ENCODE data around the gene UAP1. TPM values are rescaled to one million over a fixed set of nuclear protein-coding genes. Genes with fewer than 3 reads are reported as not detected.

The UAP1 gene
- polyA plus RNA-seq, 1 of the 3 experiments (the other 2 are of a cell fraction) = 32.3 TPM

DNA sequence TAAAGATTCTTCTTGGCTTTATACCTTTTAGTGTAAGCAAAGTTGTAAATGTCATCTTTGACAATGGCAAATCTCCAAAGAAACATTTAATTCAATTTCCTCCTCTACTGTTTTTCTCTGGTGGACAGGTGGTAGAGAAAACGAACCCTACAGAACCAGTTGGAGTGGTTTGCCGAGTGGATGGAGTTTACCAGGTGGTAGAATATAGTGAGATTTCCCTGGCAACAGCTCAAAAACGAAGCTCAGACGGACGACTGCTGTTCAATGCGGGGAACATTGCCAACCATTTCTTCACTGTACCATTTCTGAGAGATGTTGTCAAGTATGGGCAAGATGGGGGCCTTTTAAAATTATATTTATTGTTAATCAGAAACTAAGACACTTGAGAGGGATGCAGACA is 25.8 kb downstream of the UAP1 start:
- no peak overlapping the region for H2AFZ ChIP-seq (ENCODE audit: low read depth)
- ChIA-PET POLR2A (no interaction called here), CTCF (no interaction called here)
- H3K27me3 ChIP-seq (ENCODE audit: insufficient read depth) = no peaks in the 10 kb centered on the region
- no peaks in the 10 kb centered on the region for H3K9me3 ChIP-seq
- H3K4me3 ChIP-seq (ENCODE audit: low read depth in 2 of 2, low read length in 1 of 2) = no peak overlapping the region
- H3K9ac ChIP-seq = no peak overlapping the region
- H4K20me1 ChIP-seq (ENCODE audit: insufficient read depth) = no peaks in the 10 kb centered on the region
- 85% methylated on average over 6 of the region's 6 CpGs for WGBS (ENCODE audit: low lambda C conversion rate)
- H3K36me3 ChIP-seq (replicated peaks in 1 of 2; ENCODE audit: control insufficient read depth in 1 of 2, insufficient read depth in 2 of 2, low read length in 1 of 2) = peaks cover 42 to 86% of the 10 kb centered on the region in 2 experiments
- peaks cover 12% of the 10 kb centered on the region for H3F3A ChIP-seq (replicated peaks; ENCODE audit: insufficient read depth)
- no peaks in the 10 kb centered on the region for H3K9me2 ChIP-seq
- H3K4me1 ChIP-seq (ENCODE audit: control insufficient read depth in 1 of 2, insufficient read depth in 2 of 2, low read depth in 1 of 2, low read length in 1 of 2) = 0 out of 4 replicates have a peak, but pooled peaks cover 0 to 4% of the 10 kb centered on the region in 2 experiments
- H3K79me2 ChIP-seq (ENCODE audit: insufficient read depth) = peaks cover 40% of the 10 kb centered on the region; the same call in 1 of the 2 replicates
- no peak overlapping the region for H3K4me2 ChIP-seq
- no peak overlapping the region for H3K27ac ChIP-seq (ENCODE audit: low read depth in 2 of 2, low read length in 1 of 2)
- DNase-seq = no peak
- TF ChIP-seq CHD2 (IDR thresholded peaks at IDR 0.05; ENCODE audit: low read length, partially characterized antibody) = no peak
- TF ChIP-seq MXI1 (IDR thresholded peaks at IDR 0.05; ENCODE audit: low read depth, low read length) = no peak
- TF ChIP-seq TAF1 (IDR thresholded peaks at IDR 0.05; ENCODE audit: borderline replicate concordance, low read depth, low read length) = no peak
- no peak for TF ChIP-seq RAD21 (IDR thresholded peaks at IDR 0.05; ENCODE audit: low read length)
- TF ChIP-seq FOSL2 (IDR thresholded peaks at IDR 0.05; ENCODE audit: borderline replicate concordance, low read depth) = no peak
- no peak for TF ChIP-seq JUND (IDR thresholded peaks at IDR 0.05)
- TF ChIP-seq MAX (IDR thresholded peaks at IDR 0.05; ENCODE audit: low read depth) = no peak
- TF ChIP-seq USF2 (IDR thresholded peaks at IDR 0.05; ENCODE audit: borderline replicate concordance, low read depth, low read length) = no peak

- POLR2A ChIA-PET = no interaction called here
- H3K4me2 ChIP-seq = no peak overlapping the region
- no peaks in the 10 kb centered on the region for H3K27me3 ChIP-seq (ENCODE audit: insufficient read depth)
- CTCF ChIA-PET = no interaction called here
- no peaks in the 10 kb centered on the region for H4K20me1 ChIP-seq (ENCODE audit: insufficient read depth)
- no peak overlapping the region for H3K4me3 ChIP-seq (ENCODE audit: low read depth in 2 of 2, low read length in 1 of 2)
- peaks cover 10% of the 10 kb centered on the region for H3F3A ChIP-seq (replicated peaks; ENCODE audit: insufficient read depth)
- 0 out of 4 replicates have a peak, but pooled peaks cover 0 to 4% of the 10 kb centered on the region in 2 experiments for H3K4me1 ChIP-seq (ENCODE audit: control insufficient read depth in 1 of 2, insufficient read depth in 2 of 2, low read depth in 1 of 2, low read length in 1 of 2)
- 96% methylated on average over 5 of the region's 5 CpGs for WGBS (ENCODE audit: low lambda C conversion rate)
- H3K9ac ChIP-seq = no peak overlapping the region
- H3K36me3 ChIP-seq (replicated peaks in 1 of 2; ENCODE audit: control insufficient read depth in 1 of 2, insufficient read depth in 2 of 2, low read length in 1 of 2) = peaks cover 44 to 86% of the 10 kb centered on the region in 2 experiments
- no peak for DNase-seq
- H3K79me2 ChIP-seq (ENCODE audit: insufficient read depth) = peaks cover 38% of the 10 kb centered on the region; the same call in 1 of the 2 replicates
- H3K9me2 ChIP-seq = no peaks in the 10 kb centered on the region
- H2AFZ ChIP-seq (ENCODE audit: low read depth) = no peak overlapping the region
- H3K27ac ChIP-seq (ENCODE audit: low read depth in 2 of 2, low read length in 1 of 2) = no peak overlapping the region
- H3K9me3 ChIP-seq = no peaks in the 10 kb centered on the region
- no peak for TF ChIP-seq GABPA (IDR thresholded peaks at IDR 0.05; ENCODE audit: low read depth)
- TF ChIP-seq ZBTB33 (IDR thresholded peaks at IDR 0.05; ENCODE audit: borderline replicate concordance, low read depth) = no peak
- TF ChIP-seq, protein P1, sequence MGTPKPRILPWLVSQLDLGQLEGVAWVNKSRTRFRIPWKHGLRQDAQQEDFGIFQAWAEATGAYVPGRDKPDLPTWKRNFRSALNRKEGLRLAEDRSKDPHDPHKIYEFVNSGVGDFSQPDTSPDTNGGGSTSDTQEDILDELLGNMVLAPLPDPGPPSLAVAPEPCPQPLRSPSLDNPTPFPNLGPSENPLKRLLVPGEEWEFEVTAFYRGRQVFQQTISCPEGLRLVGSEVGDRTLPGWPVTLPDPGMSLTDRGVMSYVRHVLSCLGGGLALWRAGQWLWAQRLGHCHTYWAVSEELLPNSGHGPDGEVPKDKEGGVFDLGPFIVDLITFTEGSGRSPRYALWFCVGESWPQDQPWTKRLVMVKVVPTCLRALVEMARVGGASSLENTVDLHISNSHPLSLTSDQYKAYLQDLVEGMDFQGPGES (IDR thresholded peaks at IDR 0.05; ENCODE audit: low read depth, low read length) = no peak
- TF ChIP-seq TEAD4 (IDR thresholded peaks at IDR 0.05; ENCODE audit: borderline replicate concordance, insufficient read depth) = no peak
- no peak for TF ChIP-seq FOXM1 (IDR thresholded peaks at IDR 0.05; ENCODE audit: low read depth)
- TF ChIP-seq SMC3 (IDR thresholded peaks at IDR 0.05; ENCODE audit: low read depth, low read length) = no peak
- no peak for TF ChIP-seq ELF1 (IDR thresholded peaks at IDR 0.05)
- TF ChIP-seq, protein P2, sequence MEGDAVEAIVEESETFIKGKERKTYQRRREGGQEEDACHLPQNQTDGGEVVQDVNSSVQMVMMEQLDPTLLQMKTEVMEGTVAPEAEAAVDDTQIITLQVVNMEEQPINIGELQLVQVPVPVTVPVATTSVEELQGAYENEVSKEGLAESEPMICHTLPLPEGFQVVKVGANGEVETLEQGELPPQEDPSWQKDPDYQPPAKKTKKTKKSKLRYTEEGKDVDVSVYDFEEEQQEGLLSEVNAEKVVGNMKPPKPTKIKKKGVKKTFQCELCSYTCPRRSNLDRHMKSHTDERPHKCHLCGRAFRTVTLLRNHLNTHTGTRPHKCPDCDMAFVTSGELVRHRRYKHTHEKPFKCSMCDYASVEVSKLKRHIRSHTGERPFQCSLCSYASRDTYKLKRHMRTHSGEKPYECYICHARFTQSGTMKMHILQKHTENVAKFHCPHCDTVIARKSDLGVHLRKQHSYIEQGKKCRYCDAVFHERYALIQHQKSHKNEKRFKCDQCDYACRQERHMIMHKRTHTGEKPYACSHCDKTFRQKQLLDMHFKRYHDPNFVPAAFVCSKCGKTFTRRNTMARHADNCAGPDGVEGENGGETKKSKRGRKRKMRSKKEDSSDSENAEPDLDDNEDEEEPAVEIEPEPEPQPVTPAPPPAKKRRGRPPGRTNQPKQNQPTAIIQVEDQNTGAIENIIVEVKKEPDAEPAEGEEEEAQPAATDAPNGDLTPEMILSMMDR (IDR thresholded peaks at IDR 0.05) = no peak
- no peak for TF ChIP-seq GATA2 (CRISPR knock-in tag; IDR thresholded peaks at IDR 0.05)
- TF ChIP-seq TAF1 (IDR thresholded peaks at IDR 0.05; ENCODE audit: borderline replicate concordance, low read depth, low read length) = no peak
- TF ChIP-seq MXI1 (IDR thresholded peaks at IDR 0.05; ENCODE audit: low read depth, low read length) = no peak
- TF ChIP-seq FOXJ3 (CRISPR knock-in tag; IDR thresholded peaks at IDR 0.05) = no peak
- TF ChIP-seq EZH2phosphoT487 (IDR thresholded peaks at IDR 0.05; ENCODE audit: borderline replicate concordance, low read depth) = no peak
- TF ChIP-seq CHD2 (IDR thresholded peaks at IDR 0.05; ENCODE audit: low read length, partially characterized antibody) = no peak
- TF ChIP-seq MAX (IDR thresholded peaks at IDR 0.05; ENCODE audit: low read depth) = no peak
- TF ChIP-seq POLR2AphosphoS5 (IDR thresholded peaks at IDR 0.05; ENCODE audit: low read depth, low read length) = no peak
- TF ChIP-seq NFIC (IDR thresholded peaks at IDR 0.05; ENCODE audit: borderline replicate concordance) = no peak
- no peak for TF ChIP-seq YY1 (IDR thresholded peaks at IDR 0.05; ENCODE audit: low read depth)
Observed at GRCh38 chr1:162587761-162588260, 26.3 kb downstream of the UAP1 start.

Measured in SK-N-SH (cell line).